Left ventricle myocardium superior (tissue), 1 donor: ENCODE measurements around the gene RAMP3. TPM values are rescaled to one million over a fixed set of nuclear protein-coding genes. Genes with fewer than 3 reads are reported as not detected.

Experiments
- ATAC-seq: fragments of 200-7000 bp; cut with Tn5 transposase; one replicate; pipeline ENCODE4 v1.9.1; 2020; ENCODE audit warnings: mild to moderate bottlenecking, moderate library complexity
- DNase-seq: peaks from one replicate; pipeline ENCODE4 v3.0.0-alpha.2; 2020
- intact Hi-C: fragments of 100-400 bp; cut with micrococcal nuclease; formaldehyde crosslinking; loops from one replicate; pipeline ENCODE4 v1.11.0; 2022
- total RNA-seq: library from RNA; stranded (reverse); fragmentation: NEBNext Ultra II Directional; extraction: Animal tissue kit (Norgen Biotek cat#: 25700); gene quantifications from one replicate; pipeline ENCODE4 v1.2.1, GENCODE V29; 2021
- donor health status: DM: no; HTN: yes; CAD: no; lungs with severe emphysema.

RAMP3 gene
- total RNA-seq, 1 donor from 2014 or later = 36.0 TPM

GRCh38 chr7:45185028-45185863 is 27.7 kb downstream of the RAMP3 start:
- intact Hi-C loops = no loop called here
- DNase-seq (no peak), ATAC-seq (no peak)

DNA sequence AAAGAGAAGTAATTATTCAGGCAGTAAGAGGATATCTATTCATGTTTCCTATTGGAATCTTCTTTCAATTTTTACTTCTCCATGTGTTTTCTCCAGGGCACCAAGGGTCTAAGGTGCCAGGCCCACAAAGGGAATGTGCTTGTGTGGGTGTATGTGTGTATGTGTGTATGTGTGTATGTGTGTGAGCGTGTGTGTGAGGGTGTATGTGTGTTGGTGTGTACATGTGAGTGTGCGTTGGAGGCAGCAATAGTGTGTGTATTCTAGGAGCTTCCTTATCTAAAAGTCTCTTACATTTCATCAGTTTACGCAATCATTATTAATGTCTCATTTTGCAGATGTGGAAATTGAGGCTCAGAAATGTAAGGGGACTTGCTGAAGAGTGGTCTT is 28.3 kb downstream of the RAMP3 start:
- no peak for ATAC-seq
- intact Hi-C loops = no loop called here
- no peak for DNase-seq

DNA sequence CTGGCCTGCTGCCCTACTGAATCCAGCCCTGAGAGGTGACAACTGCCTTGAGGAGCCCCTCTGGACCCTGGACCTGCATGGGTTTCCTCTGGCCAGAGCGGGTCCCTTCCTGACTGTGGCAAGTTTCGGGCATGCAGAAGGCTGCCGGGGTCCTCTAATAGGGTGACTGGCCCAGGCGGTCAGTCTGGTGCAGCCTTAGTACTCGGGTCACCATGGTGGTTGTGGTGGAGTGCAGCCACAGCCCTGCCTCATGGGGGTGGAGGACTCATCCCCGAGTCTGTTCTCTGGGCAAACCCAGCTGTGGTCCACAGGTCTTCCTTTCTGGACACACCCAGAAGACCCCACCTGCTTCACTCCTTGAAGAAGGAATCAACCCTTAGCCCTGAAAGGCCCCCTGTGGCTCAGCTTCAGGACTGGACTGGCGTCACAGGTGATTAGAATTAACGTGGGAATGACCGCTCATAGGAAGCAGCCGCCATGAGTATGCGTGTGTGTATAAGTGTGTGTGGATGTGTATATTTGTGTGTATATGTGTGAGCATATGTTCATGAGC is 28.7 kb downstream of the RAMP3 start:
- intact Hi-C loops = no loop called here
- DNase-seq = no peak
- ATAC-seq = no peak

- intact Hi-C loops = no loop called here
Observed at GRCh38 chr7:45187089-45187945, 29.7 kb downstream of the RAMP3 start.

GRCh38 chr7:45187946-45188411 is 30.4 kb downstream of the RAMP3 start:
- intact Hi-C loops = no loop called here
- ATAC-seq (no peak), DNase-seq (no peak)

More at GRCh38 chr7:45187089-45187945, 29.7 kb downstream of the RAMP3 start:
- DNase-seq = no peak
- ATAC-seq = no peak

DNA sequence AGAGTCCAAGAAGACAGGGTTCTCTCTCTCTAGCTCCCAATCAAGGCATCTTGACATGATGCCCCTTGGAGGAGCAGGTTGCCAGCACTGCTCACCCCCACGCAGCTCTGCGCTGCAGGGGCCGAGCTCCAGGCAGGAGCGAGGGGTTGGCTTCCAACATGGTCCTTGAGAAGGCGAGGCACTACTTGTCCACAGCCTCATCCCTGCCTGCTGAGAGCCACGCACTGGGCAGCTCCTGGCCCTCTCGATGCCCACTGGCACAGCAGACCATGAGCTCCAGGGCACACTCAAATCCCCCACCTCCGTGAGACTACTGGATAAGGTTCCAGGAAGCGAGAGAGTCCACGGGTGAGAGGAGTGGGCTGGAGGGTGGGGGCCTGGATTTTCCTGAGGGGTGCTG is 31.1 kb downstream of the RAMP3 start:
- no peak for ATAC-seq
- no peak for DNase-seq
- intact Hi-C loops = no loop called here

DNA sequence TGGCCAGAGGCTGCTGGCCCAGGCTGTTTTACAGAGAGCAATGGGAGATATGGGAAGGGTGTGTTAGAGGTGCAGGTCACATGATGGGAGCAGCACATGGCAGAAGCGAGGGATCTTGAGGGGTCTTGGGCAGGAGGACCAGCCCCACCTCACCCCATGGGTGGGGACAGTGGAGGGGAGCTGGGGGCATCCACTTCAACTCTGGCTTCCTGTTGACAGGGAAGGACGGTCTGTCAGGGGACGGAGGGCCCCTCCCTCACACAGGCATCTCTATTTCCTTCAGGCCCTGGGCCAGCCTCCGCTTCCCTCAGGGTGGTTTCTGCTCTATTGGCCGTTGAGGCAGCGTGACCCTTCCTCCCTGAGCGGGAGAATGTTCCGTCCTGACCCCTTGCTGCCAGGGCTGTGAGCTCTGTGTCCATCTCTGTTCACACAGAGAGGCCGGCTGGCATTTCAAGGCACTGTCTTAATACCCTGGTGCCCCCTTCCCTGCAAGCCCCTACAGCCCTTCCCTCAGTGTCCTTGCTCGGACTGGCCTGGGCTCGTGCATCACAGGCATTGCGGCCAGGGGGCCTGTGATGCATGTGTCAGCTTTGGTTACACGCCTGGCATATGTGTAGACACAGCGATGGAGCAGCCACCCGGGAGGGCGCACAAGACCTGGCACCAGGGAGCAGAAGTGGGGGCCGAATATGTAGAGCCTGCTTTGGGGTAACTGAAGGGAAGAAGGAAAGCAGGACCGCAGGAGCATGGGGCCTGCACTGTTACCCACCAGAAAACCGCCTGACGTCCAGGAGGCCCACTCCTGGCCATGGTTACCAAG is 31.8 kb downstream of the RAMP3 start:
- DNase-seq (no peak), ATAC-seq (peak; percentile 15)
- intact Hi-C loops = no loop called here

DNA sequence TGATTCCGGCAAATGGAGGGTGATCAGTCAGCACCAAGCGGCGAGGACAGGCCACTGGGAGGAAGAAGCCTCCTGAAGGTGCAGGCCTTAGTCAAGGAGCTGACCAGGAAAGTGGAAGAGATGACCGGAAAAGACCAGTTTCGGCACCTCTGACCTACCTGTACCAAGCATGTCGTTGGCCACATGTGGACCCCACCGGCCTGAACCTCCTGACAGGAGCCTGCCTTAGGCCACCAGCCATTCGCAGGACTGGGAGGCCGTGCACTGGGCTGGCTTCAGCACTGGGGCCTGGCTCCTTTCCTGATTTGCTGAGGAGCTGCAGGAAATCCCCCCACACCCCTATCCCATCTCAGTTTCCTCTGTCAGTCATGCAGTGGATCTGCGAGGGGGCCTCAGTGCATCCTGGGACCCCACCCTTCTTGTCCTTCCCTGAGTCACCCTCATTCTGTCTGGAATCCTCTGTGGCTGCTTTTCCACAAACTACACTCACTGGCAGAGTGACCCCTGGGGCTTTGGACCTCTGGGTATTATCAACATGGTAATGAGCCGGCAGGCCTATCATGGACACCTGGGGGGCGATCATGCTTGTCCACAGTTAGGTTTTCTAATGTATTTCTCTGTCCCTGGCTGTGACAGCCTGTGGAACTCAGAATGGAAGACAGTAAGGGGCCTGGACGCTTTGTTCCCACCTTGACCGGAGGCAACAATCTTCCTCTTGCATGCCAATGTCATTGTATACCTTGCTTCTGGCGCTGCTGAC is 33.0 kb downstream of the RAMP3 start:
- no peak for ATAC-seq
- DNase-seq = no peak
- intact Hi-C loops = no loop called here

DNA sequence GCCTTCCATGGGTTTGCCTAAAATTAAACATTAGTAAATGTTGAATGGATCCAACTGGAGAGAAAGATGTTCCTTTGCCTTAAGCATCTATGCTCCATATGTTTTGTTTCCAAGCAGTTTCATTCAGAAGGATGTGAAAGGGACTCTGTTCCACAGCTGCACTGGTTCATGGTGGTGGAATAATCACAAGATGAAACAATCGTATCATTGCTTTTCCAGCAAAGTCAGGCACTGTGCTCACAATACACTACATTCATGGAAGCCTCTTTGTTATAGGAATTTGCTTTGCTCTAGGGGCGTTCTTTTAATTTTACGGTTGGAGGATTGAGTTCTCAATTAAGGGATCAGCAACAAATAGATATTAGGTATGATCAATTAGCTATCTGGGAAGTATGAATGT is 33.8 kb downstream of the RAMP3 start:
- ATAC-seq (no peak), DNase-seq (no peak)
- intact Hi-C loops = no loop called here

- ATAC-seq = no peak
- intact Hi-C loops = no loop called here
- DNase-seq = no peak
Observed at GRCh38 chr7:45192621-45193041, 35.0 kb downstream of the RAMP3 start.

- DNase-seq = no peak
Observed at GRCh38 chr7:45193828-45194227, 36.2 kb downstream of the RAMP3 start.

GRCh38 chr7:45196374-45196773 is 38.8 kb downstream of the RAMP3 start:
- ATAC-seq (no peak), DNase-seq (no peak)
- intact Hi-C loops = no loop called here

More at GRCh38 chr7:45193828-45194227, 36.2 kb downstream of the RAMP3 start:
- no peak for ATAC-seq
- intact Hi-C loops = no loop called here

- intact Hi-C loops = no loop called here
- no peak for ATAC-seq
Observed at GRCh38 chr7:45197461-45197860, 39.9 kb downstream of the RAMP3 start.

DNA sequence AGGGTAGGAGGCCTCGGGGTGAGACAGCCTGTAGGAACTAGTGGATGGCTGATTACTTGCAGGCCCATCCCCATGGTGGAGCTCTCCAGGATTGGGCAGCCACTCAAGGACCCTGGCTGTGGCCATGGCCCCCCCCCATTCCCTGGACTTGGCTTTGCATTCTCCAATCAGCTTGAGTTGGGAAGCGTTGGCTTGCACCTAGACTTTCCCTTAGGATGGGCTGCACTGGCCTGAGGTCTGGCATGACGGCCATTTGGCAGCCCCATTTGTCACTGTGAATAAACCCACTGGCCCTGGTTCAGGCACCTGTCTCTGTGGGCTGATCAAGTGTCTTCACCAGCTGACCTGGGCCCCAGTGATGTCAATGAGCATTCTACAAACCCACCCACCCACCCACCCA is 41.4 kb downstream of the RAMP3 start:
- intact Hi-C loops = no loop called here
- DNase-seq (no peak), ATAC-seq (no peak)

More at GRCh38 chr7:45197461-45197860, 39.9 kb downstream of the RAMP3 start:
- DNase-seq = no peak

GRCh38 chr7:45199506-45199905 is 41.9 kb downstream of the RAMP3 start:
- DNase-seq (no peak), ATAC-seq (no peak)
- intact Hi-C loops = no loop called here

DNA sequence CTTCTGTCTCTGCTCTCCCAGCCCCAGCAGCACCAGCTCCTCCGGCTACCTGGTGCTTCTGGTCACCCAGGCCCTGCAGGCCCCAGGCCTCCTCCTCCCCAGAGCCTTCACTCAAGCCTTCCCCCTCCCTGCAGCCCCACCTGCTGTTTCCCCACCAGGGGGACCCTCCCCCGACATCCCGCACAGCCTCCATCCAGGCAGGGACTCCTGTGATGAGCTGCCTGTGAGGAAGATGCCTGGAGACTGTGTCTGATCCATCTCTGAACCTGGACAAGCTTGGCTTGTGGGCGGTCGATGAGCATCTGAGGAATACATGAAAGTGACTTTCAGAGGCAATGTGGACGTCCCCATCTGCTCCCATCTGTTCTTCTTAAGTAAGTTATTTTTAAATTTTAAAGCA is 45.0 kb downstream of the RAMP3 start:
- ATAC-seq (no peak), DNase-seq (no peak)
- intact Hi-C loops = no loop called here

GRCh38 chr7:45203036-45203435 is 45.4 kb downstream of the RAMP3 start:
- DNase-seq = no peak
- intact Hi-C loops = no loop called here
- peak; percentile 19 for ATAC-seq

DNA sequence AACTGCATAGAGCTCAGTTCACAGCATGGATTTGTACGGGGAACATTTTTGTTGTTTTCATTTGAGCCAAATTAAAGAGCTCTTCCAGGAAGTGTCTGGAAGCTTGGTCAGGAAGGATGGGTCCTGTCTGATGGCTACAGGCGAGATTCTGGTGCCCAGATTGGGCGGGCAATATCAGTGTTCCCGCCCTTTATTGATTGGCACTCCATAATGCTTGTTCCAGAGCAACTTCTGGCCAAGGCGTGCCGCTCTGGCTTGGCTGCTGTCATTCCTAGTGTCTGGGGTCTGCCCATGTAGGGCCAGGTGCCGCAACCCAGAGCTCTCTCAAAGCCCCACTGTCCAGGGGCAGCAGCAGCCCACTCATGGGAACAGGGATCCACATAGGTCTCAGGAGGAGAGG is 45.9 kb downstream of the RAMP3 start:
- intact Hi-C loops = no loop called here
- no peak for DNase-seq
- peak; percentile 15 for ATAC-seq
